IMR-90 (cell line): ENCODE results near the gene ZNF76. TPM values are rescaled to one million over a fixed set of nuclear protein-coding genes. Genes with fewer than 3 reads are reported as not detected.

ENCODE experiments used
- ATAC-seq: fragments of 200-7000 bp; cut with Tn5 transposase; 2 replicates; pipeline ENCODE4 v1.9.1; 2020; ENCODE audit warnings: low read depth, mild to moderate bottlenecking, moderate library complexity
- BruUV-seq: library from RNA; stranded (reverse); fragments of 400-500 nt; replicated peaks from 2 replicates; lab custom pipeline; 2021; lab: Mats Ljungman, UMichigan
- CTCF ChIA-PET: fragments of 300-600 bp; formaldehyde crosslinking; extraction: SDS; loops from one replicate; lab custom pipeline; 2021; ENCODE audit warnings: antibody characterized with exemption; lab: Yijun Ruan, JAX
- POLR2A ChIA-PET: fragments of 300-600 bp; sonication (Branson Sonifier 250); formaldehyde crosslinking; loops from one replicate; lab custom pipeline; 2022; ENCODE audit warnings: antibody characterized with exemption; ENCODE audit not compliant: unreplicated experiment; lab: Charles Lee
- DNase-seq: peaks from one replicate; pipeline ENCODE4 v3.0.0; 2013
- H2AFZ ChIP-seq: replicated peaks from 2 replicates; pipeline ENCODE3; 2013; ENCODE audit warnings: low read length, mild to moderate bottlenecking; ENCODE audit not compliant: poor library complexity
- H2AK5ac ChIP-seq: 2 replicates; pipeline ENCODE4 v1.6.1; 2013; ENCODE audit warnings: low read depth, low read length, inconsistent platforms
- H2AK9ac ChIP-seq: replicated peaks from 2 replicates; pipeline ENCODE3; 2013; ENCODE audit warnings: mild to moderate bottlenecking, low read depth, low read length, moderate library complexity; ENCODE audit not compliant: poor library complexity
- H2BK120ac ChIP-seq: 2 replicates; pipeline ENCODE4 v1.6.1; 2013; ENCODE audit warnings: low read depth, low read length, inconsistent platforms
- H2BK15ac ChIP-seq: 3 replicates; pipeline ENCODE4 v1.6.1; 2013; ENCODE audit warnings: low read depth, low read length, inconsistent platforms
- H2BK20ac ChIP-seq: 2 replicates; pipeline ENCODE4 v1.6.1; 2013; ENCODE audit warnings: low read depth, mild to moderate bottlenecking, inconsistent platforms, low read length, moderate library complexity
- H2BK5ac ChIP-seq: 2 replicates; pipeline ENCODE4 v1.6.1; 2013; ENCODE audit warnings: mild to moderate bottlenecking, low read depth, low read length, inconsistent platforms; ENCODE audit not compliant: poor library complexity, severe bottlenecking
- H3K14ac ChIP-seq: replicated peaks from 2 replicates; pipeline ENCODE4 v1.6.1; 2013; ENCODE audit warnings: low read depth, low read length, inconsistent platforms
- H3K18ac ChIP-seq: 2 replicates; pipeline ENCODE4 v1.6.1; 2013; ENCODE audit warnings: low read depth, low read length, control low read depth
- H3K23ac ChIP-seq: 2 replicates; pipeline ENCODE4 v1.6.1; 2013; ENCODE audit warnings: low read depth, low read length, inconsistent platforms
- H3K27ac ChIP-seq: 2 replicates; pipeline ENCODE4 v1.5.1; 2013; ENCODE audit warnings: mild to moderate bottlenecking, control low read depth, low read length; ENCODE audit not compliant: insufficient read depth
- H3K27me3 ChIP-seq: 2 replicates; pipeline ENCODE4 v1.6.1; 2013; ENCODE audit warnings: low read length; ENCODE audit not compliant: control insufficient read depth, insufficient read depth
- H3K36me3 ChIP-seq: 2 replicates; pipeline ENCODE4 v1.6.1; 2013; ENCODE audit warnings: low read length, mixed read lengths; ENCODE audit not compliant: control insufficient read depth, insufficient read depth
- H3K4ac ChIP-seq: 2 replicates; pipeline ENCODE4 v1.6.1; 2013; ENCODE audit warnings: low read depth, low read length, inconsistent platforms
- H3K4me1 ChIP-seq: 2 replicates; pipeline ENCODE4 v1.6.1; 2013; ENCODE audit warnings: low read length, mixed read lengths; ENCODE audit not compliant: control insufficient read depth, insufficient read depth
- H3K4me2 ChIP-seq: 2 replicates; pipeline ENCODE4 v1.6.1; 2013; ENCODE audit warnings: low read depth, mild to moderate bottlenecking, control low read depth, low read length, moderate library complexity
- H3K4me3 ChIP-seq: 2 replicates; pipeline ENCODE4 v1.5.1; 2013; ENCODE audit warnings: low read depth, mild to moderate bottlenecking, control low read depth, low read length, moderate library complexity; ENCODE audit not compliant: insufficient read depth
- H3K56ac ChIP-seq: 2 replicates; pipeline ENCODE4 v1.6.1; 2013; ENCODE audit warnings: low read length, inconsistent platforms; ENCODE audit not compliant: insufficient read depth; ENCODE audit errors: extremely low read depth
- H3K79me1 ChIP-seq, 2 experiments: 2 replicates each; pipeline ENCODE4 v1.6.1; 2013; ENCODE audit warnings: low read length in 2 of 2, inconsistent platforms in 1 of 2, low read depth in 1 of 2
- H3K9ac ChIP-seq: 2 replicates; pipeline ENCODE4 v1.6.1; 2013; ENCODE audit warnings: low read depth, low read length, control low read depth
- H3K9me1 ChIP-seq: 2 replicates; pipeline ENCODE4 v1.6.1; 2013; ENCODE audit warnings: low read length, inconsistent platforms; ENCODE audit not compliant: insufficient read depth
- H3K9me3 ChIP-seq: 2 replicates; pipeline ENCODE4 v1.6.1; 2013; ENCODE audit warnings: low read length; ENCODE audit not compliant: control insufficient read depth, insufficient read depth
- H4K20me1 ChIP-seq: 2 replicates; pipeline ENCODE4 v1.6.1; 2013; ENCODE audit warnings: low read length, inconsistent platforms; ENCODE audit not compliant: insufficient read depth
- H4K5ac ChIP-seq: 2 replicates; pipeline ENCODE4 v1.6.1; 2013; ENCODE audit warnings: mild to moderate bottlenecking, low read depth, low read length, control low read depth
- H4K8ac ChIP-seq, 2 experiments: 2 replicates each; pipeline ENCODE4 v1.6.1; 2013; ENCODE audit warnings: low read depth in 2 of 2, low read length in 2 of 2, control low read depth in 1 of 2, inconsistent platforms in 1 of 2
- H4K91ac ChIP-seq: 2 replicates; pipeline ENCODE4 v1.6.1; 2013; ENCODE audit warnings: low read depth, low read length, inconsistent platforms; ENCODE audit not compliant: insufficient read depth
- BHLHE40 ChIP-seq: fragments of 150-350 bp; IDR thresholded peaks from 2 replicates; pipeline ENCODE4 v1.6.1; 2016; ENCODE audit warnings: mild to moderate bottlenecking, low read depth, low read length
- FOS ChIP-seq: fragments of 150-350 bp; IDR thresholded peaks from 2 replicates; pipeline ENCODE4 v1.6.1; 2016; ENCODE audit warnings: low read depth, low read length
- RCOR1 ChIP-seq: IDR thresholded peaks from 2 replicates; pipeline ENCODE4 v1.6.1; 2012; ENCODE audit warnings: mild to moderate bottlenecking, low read length, improper control_type of control experiment; ENCODE audit not compliant: insufficient replicate concordance
- WGBS, 2 experiments: methylation state at CpG; one replicate each; pipeline versions ENCODE4 v1.1.5 to v1.1.7; 2013; ENCODE audit warnings: missing lambda C conversion rate in 2 of 2; ENCODE audit not compliant: insufficient read length in 1 of 2; ENCODE audit errors: extremely low coverage in 2 of 2; 5-methylcytosine and 5-hydroxymethylcytosine counted together
- dilution Hi-C: fragments of 300-500 bp; cut with HindIII; formaldehyde crosslinking; loops from one replicate; pipeline ENCODE4 v1.14.3; 2018; ENCODE audit warnings: low sequenced_read_pairs; ENCODE audit not compliant: unreplicated experiment
- in situ Hi-C: fragments of 300-500 bp; cut with MboI; formaldehyde crosslinking; loops from 3 replicates; pipeline ENCODE4 v1.14.3; 2019; ENCODE audit warnings: low sequenced_read_pairs, inconsistent platforms, mixed read lengths
- intact Hi-C: fragments of 100-400 bp; cut with micrococcal nuclease; formaldehyde crosslinking; loops from 2 replicates; pipeline ENCODE4 v1.10.0; 2022
- polyA plus RNA-seq, 3 experiments: library from polyadenylated mRNA; depleted of rRNA; stranded (reverse); fragments of >200 nt; gene quantifications; 2 replicates each; pipeline ENCODE4 v1.2.3, GENCODE V29; 2012; ENCODE audit warnings: low replicate concordance in 1 of 3
- total RNA-seq: library from RNA; depleted of rRNA; stranded (reverse); fragments of >200 nt; gene quantifications from 2 replicates; pipeline ENCODE4 v1.2.3, GENCODE V29; 2012

ZNF76 gene
- total and polyA plus RNA-seq, 2 of the 4 experiments (the other 2 are of a cell fraction): 19.9 to 21.1 TPM

GRCh38 chr6:35244551-35244950 lies 15.0 kb upstream of the ZNF76 start:
- BruUV-seq: no TSS peak
- no peak overlapping the region for H3K4ac ChIP-seq

More at GRCh38 chr6:35244551-35244950, 15.0 kb upstream of the ZNF76 start:
- Histone ChIP-seq H2BK15ac (no peak overlapping the region), H4K20me1 (peaks cover 14% of the 10 kb centered on the region; the same call in 1 of the 2 replicates), H3K4me2 (no peak overlapping the region), H2BK20ac (no peak overlapping the region), H3K27me3 (no peaks in the 10 kb centered on the region), H3K18ac (no peak overlapping the region), H4K5ac (no peak overlapping the region), H3K56ac (no peak overlapping the region), H3K79me1 (peaks cover 18 to 57% of the 10 kb centered on the region in 2 experiments), H3K23ac (no peak overlapping the region), H2BK120ac (no peak overlapping the region), H3K4me3 (no peak overlapping the region), H2AFZ (no peak overlapping the region), H3K9ac (no peak overlapping the region), H4K8ac (no peak overlapping the region), H2BK5ac (no peak overlapping the region), H3K14ac (no peak overlapping the region), H2AK5ac (no peak overlapping the region; the same call in 1 of the 2 replicates), H2AK9ac (no peak overlapping the region), H3K36me3 (peaks cover 37% of the 10 kb centered on the region; the same call in 1 of the 2 replicates), H4K91ac (no peak overlapping the region), H3K9me3 (no peaks in the 10 kb centered on the region), H3K9me1 (peaks cover 13% of the 10 kb centered on the region), H3K4me1 (peaks cover 2% of the 10 kb centered on the region; the same call in 1 of the 2 replicates), H3K27ac (no peak overlapping the region)
- WGBS, 2 experiments: 100% methylated on average over 3 of the region's 7 CpGs; no CpG with 5 or more reads in 1 of the 2 experiments
- DNase-seq (no peak), ATAC-seq (no peak)
- intact Hi-C loops: no loop called here
- ChIA-PET POLR2A (no interaction called here), CTCF (no interaction called here)
- dilution Hi-C loops: no loop called here
- in situ Hi-C loops: loop anchor here (5.0 kb wide), 2 partner anchors 97 to 257 kb away; no protein-coding TSS in a partner anchor
- no peak for TF ChIP-seq RCOR1
- no peak for TF ChIP-seq FOS
- TF ChIP-seq BHLHE40: no peak
